ENCODE results near the gene GABARAPL2.

Gene GABARAPL2

GRCh38 chr16:75622761-75623605 is 56.8 kb downstream of the GABARAPL2 start, which contains the start of gene ADAT1:
ADAT1 (minus strand) TSS chr16:75623281; CDS start chr16:75620799, 2,482 bp downstream.
- DNase-seq (ENCODE audit: insufficient read length) (peak; percentile 85), FAIRE-seq (peak; percentile 81)
- TF ChIP-seq POLR2A (IDR thresholded peaks at IDR 0.05; ENCODE audit: low read depth, low read length) (peak; percentile 95), POLR2AphosphoS5 (IDR thresholded peaks at IDR 0.05; ENCODE audit: low read depth, low read length) (peak; percentile 92), TAF1 (IDR thresholded peaks at IDR 0.05; ENCODE audit: borderline replicate concordance, low read depth, low read length) (peak; percentile 72; the same call in 1 of the 2 replicates)

- FAIRE-seq: no peak
- no peak for DNase-seq (ENCODE audit: insufficient read length)
- TF ChIP-seq TAF1 (IDR thresholded peaks at IDR 0.05; ENCODE audit: borderline replicate concordance, low read depth, low read length) (no peak), POLR2A (IDR thresholded peaks at IDR 0.05; ENCODE audit: low read depth, low read length) (no peak), POLR2AphosphoS5 (IDR thresholded peaks at IDR 0.05; ENCODE audit: low read depth, low read length) (no peak)
These were observed 58.7 kb downstream of the GABARAPL2 start for GRCh38 chr16:75624921-75625334.

- FAIRE-seq: no peak
- no peak for DNase-seq (ENCODE audit: insufficient read length)
- peak; percentile 45; the same call in 1 of the 2 replicates for TF ChIP-seq POLR2AphosphoS5 (IDR thresholded peaks at IDR 0.05; ENCODE audit: low read depth, low read length)
- TF ChIP-seq TAF1 (IDR thresholded peaks at IDR 0.05; ENCODE audit: borderline replicate concordance, low read depth, low read length): no peak
- TF ChIP-seq POLR2A (IDR thresholded peaks at IDR 0.05; ENCODE audit: low read depth, low read length): no peak
These were observed 60.6 kb downstream of the GABARAPL2 start for GRCh38 chr16:75626806-75627205.
